ENCODE results near the gene TMEM94.

Gene TMEM94

DNA sequence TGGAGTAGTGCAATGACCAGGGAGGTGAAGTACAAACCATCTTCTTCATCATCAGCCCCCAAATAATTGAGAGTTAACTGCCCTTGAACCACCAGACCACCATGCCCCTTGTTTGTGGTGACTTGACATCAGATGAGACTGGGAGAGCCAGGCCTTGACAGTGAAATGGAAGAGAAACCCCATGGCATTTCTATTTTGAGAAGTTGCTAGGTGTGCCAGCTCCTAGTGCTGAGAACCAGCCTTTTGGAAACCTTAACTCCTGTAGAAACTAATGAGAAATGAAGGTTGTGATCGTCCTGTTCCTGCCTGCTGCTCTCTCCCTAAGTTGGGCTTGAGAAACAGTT is 2.8 kb downstream of the TMEM94 start:
- TF ChIP-seq PRDM1 (tag by site-specific recombination; IDR thresholded peaks at IDR 0.05), result peak; percentile 41; the same call in 1 of the 2 replicates
- no peak for TF ChIP-seq ZNF529 (tag by site-specific recombination; IDR thresholded peaks at IDR 0.05; ENCODE audit: insufficient replicate concordance)
- no peak overlapping the region; the same call in 1 of the 2 replicates for H3K27ac ChIP-seq (ENCODE audit: extremely low read depth, low read depth, low read length)
- no peak overlapping the region for H3K4me3 ChIP-seq (ENCODE audit: low read depth, low read length)
- H3K36me3 ChIP-seq (ENCODE audit: control insufficient read depth in 2 of 2, insufficient read depth in 1 of 2, low read length in 2 of 2), result no peaks in the 10 kb centered on the region; a peak in 1 of 3 replicates
- H3K9me3 ChIP-seq (ENCODE audit: control insufficient read depth, insufficient read depth, low read depth, low read length), result no peaks in the 10 kb centered on the region; the same call in 1 of the 2 replicates
- ChIA-PET CTCF (interaction anchor here (0.9 to 1.9 kb wide), 2 partner anchors 15 to 55 kb away, joined by 3 to 4 read pairs; no protein-coding TSS in a partner anchor), POLR2A (interaction anchor here (0.6 kb wide), 1 partner anchor 10 kb away, joined by 4 read pairs; no protein-coding TSS in a partner anchor)
- peaks cover 20% of the 10 kb centered on the region for H3K4me1 ChIP-seq (ENCODE audit: control insufficient read depth, insufficient read depth, low read length)

DNA sequence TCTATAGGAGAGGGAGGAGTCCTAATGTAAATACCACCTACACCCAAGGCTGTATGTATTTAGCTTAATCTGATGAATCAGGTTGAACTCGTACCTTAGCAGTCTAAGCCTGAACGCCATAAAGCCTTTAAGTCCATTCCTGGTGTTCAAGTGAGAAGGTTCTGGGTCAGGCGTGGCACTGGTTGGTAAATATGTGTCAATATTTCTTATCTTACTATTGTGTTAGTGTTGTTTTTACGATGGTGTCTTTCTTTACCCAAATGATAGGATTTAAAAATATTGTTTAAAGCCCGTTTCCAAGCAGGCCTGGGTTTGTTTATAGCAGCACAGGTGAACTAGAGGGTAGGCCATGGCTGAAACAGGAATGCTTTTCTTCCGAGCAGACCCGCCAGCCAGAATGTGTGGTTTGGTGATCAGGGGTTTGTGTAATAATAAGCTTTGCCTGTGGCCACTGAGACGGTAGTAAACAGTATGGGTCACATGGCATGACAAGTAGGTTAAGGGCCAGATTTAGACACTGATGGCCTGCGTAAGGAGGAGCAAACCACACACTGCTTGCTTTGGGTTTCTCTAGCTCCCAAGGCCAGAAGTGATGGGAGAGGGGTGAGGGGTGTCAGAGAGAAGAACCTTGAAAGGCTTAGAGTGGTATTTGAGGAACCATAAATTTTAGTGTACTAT is 3.3 kb downstream of the TMEM94 start:
- POLR2A ChIA-PET, result interaction anchor here (0.6 kb wide), 1 partner anchor 10 kb away, joined by 4 read pairs; no protein-coding TSS in a partner anchor
- CTCF ChIA-PET, result interaction anchor here (0.6 to 1.9 kb wide), 4 partner anchors 16 to 54 kb away, joined by 3 to 12 read pairs (median 4); no protein-coding TSS in a partner anchor
- Histone ChIP-seq H3K36me3 (ENCODE audit: control insufficient read depth in 2 of 2, insufficient read depth in 1 of 2, low read length in 2 of 2) (no peaks in the 10 kb centered on the region; a peak in 1 of 3 replicates), H3K9me3 (ENCODE audit: control insufficient read depth, insufficient read depth, low read depth, low read length) (no peaks in the 10 kb centered on the region; the same call in 1 of the 2 replicates), H3K4me3 (ENCODE audit: low read depth, low read length) (no peak overlapping the region), H3K4me1 (ENCODE audit: control insufficient read depth, insufficient read depth, low read length) (peaks cover 20% of the 10 kb centered on the region), H3K27ac (ENCODE audit: extremely low read depth, low read depth, low read length) (peak overlapping the region; percentile 19; the same call in 1 of the 2 replicates)
- TF ChIP-seq OSR2 (tag by site-specific recombination; IDR thresholded peaks at IDR 0.05), result peak; percentile 55
- TF ChIP-seq SP7 (tag by site-specific recombination; IDR thresholded peaks at IDR 0.05), result peak; percentile 37
- peak; percentile 10; the same call in 1 of the 2 replicates for TF ChIP-seq TRIM28 (IDR thresholded peaks at IDR 0.05; ENCODE audit: borderline replicate concordance, low read length)
- TF ChIP-seq, protein P1, sequence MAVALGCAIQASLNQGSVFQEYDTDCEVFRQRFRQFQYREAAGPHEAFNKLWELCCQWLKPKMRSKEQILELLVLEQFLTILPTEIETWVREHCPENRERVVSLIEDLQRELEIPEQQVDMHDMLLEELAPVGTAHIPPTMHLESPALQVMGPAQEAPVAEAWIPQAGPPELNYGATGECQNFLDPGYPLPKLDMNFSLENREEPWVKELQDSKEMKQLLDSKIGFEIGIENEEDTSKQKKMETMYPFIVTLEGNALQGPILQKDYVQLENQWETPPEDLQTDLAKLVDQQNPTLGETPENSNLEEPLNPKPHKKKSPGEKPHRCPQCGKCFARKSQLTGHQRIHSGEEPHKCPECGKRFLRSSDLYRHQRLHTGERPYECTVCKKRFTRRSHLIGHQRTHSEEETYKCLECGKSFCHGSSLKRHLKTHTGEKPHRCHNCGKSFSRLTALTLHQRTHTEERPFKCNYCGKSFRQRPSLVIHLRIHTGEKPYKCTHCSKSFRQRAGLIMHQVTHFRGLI (tag by site-specific recombination; IDR thresholded peaks at IDR 0.05), result peak; percentile 49; the same call in 1 of the 2 replicates
- TF ChIP-seq ZBTB20 (tag by site-specific recombination; IDR thresholded peaks at IDR 0.05), result no peak
- TF ChIP-seq, protein P2, sequence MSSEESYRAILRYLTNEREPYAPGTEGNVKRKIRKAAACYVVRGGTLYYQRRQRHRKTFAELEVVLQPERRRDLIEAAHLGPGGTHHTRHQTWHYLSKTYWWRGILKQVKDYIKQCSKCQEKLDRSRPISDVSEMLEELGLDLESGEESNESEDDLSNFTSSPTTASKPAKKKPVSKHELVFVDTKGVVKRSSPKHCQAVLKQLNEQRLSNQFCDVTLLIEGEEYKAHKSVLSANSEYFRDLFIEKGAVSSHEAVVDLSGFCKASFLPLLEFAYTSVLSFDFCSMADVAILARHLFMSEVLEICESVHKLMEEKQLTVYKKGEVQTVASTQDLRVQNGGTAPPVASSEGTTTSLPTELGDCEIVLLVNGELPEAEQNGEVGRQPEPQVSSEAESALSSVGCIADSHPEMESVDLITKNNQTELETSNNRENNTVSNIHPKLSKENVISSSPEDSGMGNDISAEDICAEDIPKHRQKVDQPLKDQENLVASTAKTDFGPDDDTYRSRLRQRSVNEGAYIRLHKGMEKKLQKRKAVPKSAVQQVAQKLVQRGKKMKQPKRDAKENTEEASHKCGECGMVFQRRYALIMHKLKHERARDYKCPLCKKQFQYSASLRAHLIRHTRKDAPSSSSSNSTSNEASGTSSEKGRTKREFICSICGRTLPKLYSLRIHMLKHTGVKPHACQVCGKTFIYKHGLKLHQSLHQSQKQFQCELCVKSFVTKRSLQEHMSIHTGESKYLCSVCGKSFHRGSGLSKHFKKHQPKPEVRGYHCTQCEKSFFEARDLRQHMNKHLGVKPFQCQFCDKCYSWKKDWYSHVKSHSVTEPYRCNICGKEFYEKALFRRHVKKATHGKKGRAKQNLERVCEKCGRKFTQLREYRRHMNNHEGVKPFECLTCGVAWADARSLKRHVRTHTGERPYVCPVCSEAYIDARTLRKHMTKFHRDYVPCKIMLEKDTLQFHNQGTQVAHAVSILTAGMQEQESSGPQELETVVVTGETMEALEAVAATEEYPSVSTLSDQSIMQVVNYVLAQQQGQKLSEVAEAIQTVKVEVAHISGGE (tag by site-specific recombination; conservative IDR thresholded peaks at IDR 0.05; ENCODE audit: low read depth), result no peak

DNA sequence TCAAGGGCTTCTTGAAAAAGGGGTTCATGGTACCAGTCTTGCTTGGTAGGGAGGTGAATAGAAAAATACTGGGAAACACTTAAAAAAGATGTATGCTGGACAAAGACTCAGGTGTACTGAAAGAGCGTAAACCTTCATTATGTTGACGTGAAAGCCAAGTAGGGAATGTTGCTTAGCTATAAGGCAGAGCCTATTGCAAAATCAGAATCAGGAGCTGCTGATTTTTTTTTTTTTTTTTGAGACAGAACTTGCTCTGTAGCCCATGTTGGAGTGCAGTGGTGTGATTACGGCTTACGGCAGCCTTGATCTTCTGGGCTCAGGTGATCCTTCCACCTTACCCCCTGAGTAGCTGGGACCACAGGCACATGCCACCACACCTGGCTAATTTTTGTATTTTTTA is 3.9 kb downstream of the TMEM94 start:
- H3K9me3 ChIP-seq (ENCODE audit: control insufficient read depth, insufficient read depth, low read depth, low read length), result no peaks in the 10 kb centered on the region; the same call in 1 of the 2 replicates
- no peaks in the 10 kb centered on the region; a peak in 1 of 3 replicates for H3K36me3 ChIP-seq (ENCODE audit: control insufficient read depth in 2 of 2, insufficient read depth in 1 of 2, low read length in 2 of 2)
- ChIA-PET POLR2A (no interaction called here), CTCF (interaction anchor here (0.6 to 1.9 kb wide), 3 partner anchors 17 to 44 kb away, joined by 3 to 12 read pairs (median 4); no protein-coding TSS in a partner anchor)
- no peak overlapping the region for H3K27ac ChIP-seq (ENCODE audit: extremely low read depth, low read depth, low read length)
- peaks cover 20% of the 10 kb centered on the region for H3K4me1 ChIP-seq (ENCODE audit: control insufficient read depth, insufficient read depth, low read length)
- no peak overlapping the region for H3K4me3 ChIP-seq (ENCODE audit: low read depth, low read length)
- TF ChIP-seq ZNF560 (tag by site-specific recombination; IDR thresholded peaks at IDR 0.05; ENCODE audit: borderline replicate concordance) (no peak), GLI4 (tag by site-specific recombination; IDR thresholded peaks at IDR 0.05) (no peak), ZSCAN30 (tag by site-specific recombination; IDR thresholded peaks at IDR 0.05) (no peak), ZNF830 (tag by site-specific recombination; IDR thresholded peaks at IDR 0.05; ENCODE audit: low read depth) (no peak), ZNF394 (tag by site-specific recombination; IDR thresholded peaks at IDR 0.05; ENCODE audit: borderline replicate concordance) (no peak), REPIN1 (tag by site-specific recombination; IDR thresholded peaks at IDR 0.05; ENCODE audit: low read depth) (no peak), ZNF571 (tag by site-specific recombination; IDR thresholded peaks at IDR 0.05) (no peak), MZF1 (tag by site-specific recombination; IDR thresholded peaks at IDR 0.05; ENCODE audit: borderline replicate concordance) (no peak), ZNF544 (tag by site-specific recombination; IDR thresholded peaks at IDR 0.05) (no peak), ZNF76 (tag by site-specific recombination; IDR thresholded peaks at IDR 0.05; ENCODE audit: borderline replicate concordance, low read depth) (no peak)
- TF ChIP-seq, protein P3, sequence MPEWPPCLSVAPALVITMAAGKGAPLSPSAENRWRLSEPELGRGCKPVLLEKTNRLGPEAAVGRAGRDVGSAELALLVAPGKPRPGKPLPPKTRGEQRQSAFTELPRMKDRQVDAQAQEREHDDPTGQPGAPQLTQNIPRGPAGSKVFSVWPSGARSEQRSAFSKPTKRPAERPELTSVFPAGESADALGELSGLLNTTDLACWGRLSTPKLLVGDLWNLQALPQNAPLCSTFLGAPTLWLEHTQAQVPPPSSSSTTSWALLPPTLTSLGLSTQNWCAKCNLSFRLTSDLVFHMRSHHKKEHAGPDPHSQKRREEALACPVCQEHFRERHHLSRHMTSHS (tag by site-specific recombination; IDR thresholded peaks at IDR 0.05), result no peak
- TF ChIP-seq, protein P4, sequence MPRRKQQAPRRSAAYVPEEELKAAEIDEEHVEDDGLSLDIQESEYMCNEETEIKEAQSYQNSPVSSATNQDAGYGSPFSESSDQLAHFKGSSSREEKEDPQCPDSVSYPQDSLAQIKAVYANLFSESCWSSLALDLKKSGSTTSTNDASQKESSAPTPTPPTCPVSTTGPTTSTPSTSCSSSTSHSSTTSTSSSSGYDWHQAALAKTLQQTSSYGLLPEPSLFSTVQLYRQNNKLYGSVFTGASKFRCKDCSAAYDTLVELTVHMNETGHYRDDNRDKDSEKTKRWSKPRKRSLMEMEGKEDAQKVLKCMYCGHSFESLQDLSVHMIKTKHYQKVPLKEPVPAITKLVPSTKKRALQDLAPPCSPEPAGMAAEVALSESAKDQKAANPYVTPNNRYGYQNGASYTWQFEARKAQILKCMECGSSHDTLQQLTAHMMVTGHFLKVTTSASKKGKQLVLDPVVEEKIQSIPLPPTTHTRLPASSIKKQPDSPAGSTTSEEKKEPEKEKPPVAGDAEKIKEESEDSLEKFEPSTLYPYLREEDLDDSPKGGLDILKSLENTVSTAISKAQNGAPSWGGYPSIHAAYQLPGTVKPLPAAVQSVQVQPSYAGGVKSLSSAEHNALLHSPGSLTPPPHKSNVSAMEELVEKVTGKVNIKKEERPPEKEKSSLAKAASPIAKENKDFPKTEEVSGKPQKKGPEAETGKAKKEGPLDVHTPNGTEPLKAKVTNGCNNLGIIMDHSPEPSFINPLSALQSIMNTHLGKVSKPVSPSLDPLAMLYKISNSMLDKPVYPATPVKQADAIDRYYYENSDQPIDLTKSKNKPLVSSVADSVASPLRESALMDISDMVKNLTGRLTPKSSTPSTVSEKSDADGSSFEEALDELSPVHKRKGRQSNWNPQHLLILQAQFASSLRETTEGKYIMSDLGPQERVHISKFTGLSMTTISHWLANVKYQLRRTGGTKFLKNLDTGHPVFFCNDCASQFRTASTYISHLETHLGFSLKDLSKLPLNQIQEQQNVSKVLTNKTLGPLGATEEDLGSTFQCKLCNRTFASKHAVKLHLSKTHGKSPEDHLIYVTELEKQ (tag by site-specific recombination; IDR thresholded peaks at IDR 0.05; ENCODE audit: borderline replicate concordance), result no peak
